Colon (tissue), 2 donors: ENCODE measurements around the gene RTN4.

Source experiments
- FAIRE-seq: peaks from 2 replicates; lab custom pipeline; 2012; peaks lifted over from hg19 to GRCh38; lab: Jason Lieb, UNC
- donor health status: control.
- donor health status: control.

RTN4 gene

DNA sequence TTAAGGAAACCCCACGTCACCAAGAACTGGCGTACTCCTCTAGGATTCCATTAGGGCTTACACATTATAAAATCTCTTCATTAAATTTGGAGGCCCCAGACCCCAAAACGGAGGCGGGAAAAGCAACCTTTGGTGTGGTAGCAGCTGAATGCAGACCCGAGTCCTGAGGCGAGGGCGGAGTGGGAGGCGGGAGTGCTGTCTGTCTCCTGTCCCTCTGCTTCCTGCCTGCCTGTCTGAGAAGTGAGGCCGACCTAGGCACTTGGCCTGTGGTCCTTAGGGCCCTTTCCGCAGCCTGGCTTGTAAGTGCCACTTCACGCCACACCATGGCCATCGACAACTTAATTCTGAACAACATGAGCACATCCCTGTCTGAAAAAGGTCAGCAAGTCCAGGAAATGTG, 102.1 kb downstream of the RTN4 start:
- no peak for FAIRE-seq

- no peak for FAIRE-seq
These were observed 102.6 kb downstream of the RTN4 start for GRCh38 chr2:54947646-54948045.

- FAIRE-seq = no peak
These were observed 103.1 kb downstream of the RTN4 start for GRCh38 chr2:54947136-54947535.

DNA sequence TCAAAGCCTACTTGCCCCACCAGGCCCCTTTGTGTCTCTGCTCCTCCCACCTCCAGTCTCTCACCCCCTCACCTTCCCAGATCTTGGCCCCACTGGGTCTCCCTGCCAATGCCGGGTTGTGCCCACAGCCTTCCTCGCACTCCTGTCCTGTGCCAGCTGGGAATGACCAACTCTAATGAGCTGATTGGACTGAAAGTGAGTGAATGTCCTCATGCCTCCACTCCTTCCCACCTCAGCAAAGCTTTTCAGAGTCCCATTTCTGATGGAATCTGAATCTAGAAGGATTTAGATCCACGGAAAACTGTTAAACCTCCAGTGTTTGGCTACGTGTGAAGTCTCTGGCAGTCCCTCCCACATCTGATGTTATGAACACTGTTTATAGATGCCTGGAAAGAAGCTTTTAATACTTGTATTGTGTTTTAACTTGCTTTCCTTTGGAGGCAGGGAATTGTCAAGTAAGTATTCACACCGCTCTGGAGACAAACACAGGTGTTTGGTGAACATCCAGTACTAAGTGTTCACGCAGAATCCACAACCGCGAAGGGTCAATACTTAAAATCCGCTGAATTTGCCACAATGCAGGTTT, 103.9 kb downstream of the RTN4 start:
- no peak for FAIRE-seq

GRCh38 chr2:54945391-54946219, 104.6 kb downstream of the RTN4 start:
- FAIRE-seq = no peak

DNA sequence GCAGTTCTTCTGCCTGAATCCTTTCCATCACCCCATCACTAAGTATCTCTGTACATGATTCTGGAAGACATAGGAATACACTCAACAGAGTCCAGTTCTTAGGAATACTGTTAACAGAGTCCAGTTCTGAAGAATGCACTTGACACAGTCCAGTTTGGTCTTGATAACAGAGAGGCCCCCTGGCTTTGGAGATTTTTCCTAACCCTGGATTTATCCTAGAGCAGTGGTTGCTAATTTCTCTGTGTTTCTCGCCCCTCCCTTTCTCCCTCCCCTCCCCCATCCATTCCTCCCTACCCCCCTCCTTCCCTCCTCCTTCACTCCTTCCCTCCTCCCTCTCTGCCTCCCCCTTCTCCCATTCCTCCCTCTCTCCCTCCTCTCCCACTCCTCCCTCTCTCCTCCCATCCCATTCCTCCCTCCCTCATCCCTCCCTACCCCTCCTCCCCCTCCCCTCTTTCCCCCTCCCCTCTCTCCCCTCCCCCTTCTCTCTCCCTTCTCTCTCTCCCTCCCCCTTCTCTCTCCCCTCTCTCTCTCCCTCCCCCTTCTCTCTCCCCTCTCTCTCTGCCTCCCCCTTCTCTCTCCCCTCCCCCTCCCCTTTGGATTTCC, 105.4 kb downstream of the RTN4 start:
- no peak for FAIRE-seq

- no peak for FAIRE-seq
These were observed 107.9 kb downstream of the RTN4 start for GRCh38 chr2:54942373-54942772.

DNA sequence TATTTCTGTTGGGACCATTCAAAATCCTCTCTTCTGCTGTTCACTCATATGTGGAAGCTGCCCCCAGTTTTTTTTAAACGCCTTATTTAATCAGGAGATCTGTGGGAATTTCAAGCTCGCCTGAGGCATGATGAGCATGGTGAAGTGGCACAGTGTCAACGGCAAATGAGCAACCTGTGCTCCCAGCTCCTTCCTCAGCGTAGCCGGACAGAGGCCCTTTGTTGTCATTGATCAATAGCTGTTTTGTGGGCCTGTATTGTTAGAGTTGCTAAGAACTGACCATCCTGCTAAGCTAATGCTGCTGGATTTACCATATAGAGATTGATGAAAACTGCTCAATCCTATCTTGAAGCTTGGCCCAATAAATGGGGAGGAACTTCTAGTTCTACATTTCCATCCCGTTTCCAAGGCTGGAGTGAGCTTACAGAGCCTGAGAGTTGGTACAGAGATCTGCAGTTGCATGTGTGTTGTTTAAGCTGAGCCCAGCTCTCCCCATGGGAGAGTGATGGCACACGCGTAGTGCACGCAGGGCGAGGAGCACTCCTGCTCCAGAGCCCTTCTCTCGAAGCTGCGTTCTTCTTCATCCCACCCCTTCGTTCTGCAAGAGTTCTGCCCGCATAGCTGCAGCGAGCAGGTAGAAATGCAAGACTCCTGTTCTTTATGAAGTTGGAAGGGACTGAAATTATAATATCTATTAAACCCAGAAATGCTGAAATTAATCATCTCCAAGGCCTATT, 108.8 kb downstream of the RTN4 start:
- no peak for FAIRE-seq

DNA sequence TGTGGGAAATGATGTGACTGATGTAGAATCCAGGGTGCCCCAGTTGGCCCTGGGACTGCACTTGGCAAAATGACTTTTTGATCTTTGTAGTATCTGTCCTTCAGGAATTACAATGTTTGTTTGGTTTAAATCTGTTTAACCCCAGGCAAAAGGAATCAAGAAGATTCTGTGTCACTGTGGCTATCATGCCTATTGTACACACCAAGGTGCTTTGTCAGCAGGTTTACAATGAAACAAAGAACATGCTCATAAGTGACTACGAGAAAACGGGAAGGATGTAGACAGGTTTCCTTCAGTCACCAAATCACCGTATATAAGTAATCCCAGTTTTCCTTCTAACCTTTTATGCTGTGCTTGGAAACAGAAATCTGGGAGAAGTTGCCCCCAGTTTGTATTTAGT, 109.5 kb downstream of the RTN4 start:
- FAIRE-seq = no peak

DNA sequence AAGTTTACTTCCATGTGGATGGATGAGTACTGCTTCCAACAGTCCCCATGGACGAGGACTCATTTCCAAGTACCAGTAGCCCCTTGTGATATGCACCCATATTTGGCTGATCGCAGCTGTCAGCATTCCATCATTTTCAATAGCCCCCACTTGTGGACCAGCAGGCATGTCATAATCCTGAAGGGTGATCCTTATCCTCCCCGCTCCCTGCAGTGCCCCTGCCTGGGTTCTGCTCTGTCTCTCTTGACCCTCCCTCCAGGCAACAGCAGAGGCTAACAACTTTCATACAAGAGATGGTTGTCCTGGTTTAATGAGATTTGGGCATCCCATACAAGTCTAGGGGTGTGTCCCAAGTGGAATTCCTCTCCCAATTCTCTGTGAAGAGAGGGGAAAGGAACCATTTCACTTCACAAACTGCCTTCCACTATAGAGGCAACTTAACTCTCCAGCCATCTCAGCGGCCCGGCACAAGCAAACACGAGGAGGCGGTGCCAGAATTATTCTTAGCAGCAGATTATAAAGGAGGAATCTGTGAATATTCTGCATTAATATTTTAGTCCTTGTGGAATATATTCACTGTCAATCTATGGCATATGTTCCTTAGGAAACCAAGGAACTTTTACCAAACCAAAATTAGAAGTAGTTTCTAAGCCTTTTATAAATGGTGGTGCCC, 110.7 kb downstream of the RTN4 start:
- no peak for FAIRE-seq

- no peak for FAIRE-seq
These were observed 113.5 kb downstream of the RTN4 start for GRCh38 chr2:54936766-54937165.

DNA sequence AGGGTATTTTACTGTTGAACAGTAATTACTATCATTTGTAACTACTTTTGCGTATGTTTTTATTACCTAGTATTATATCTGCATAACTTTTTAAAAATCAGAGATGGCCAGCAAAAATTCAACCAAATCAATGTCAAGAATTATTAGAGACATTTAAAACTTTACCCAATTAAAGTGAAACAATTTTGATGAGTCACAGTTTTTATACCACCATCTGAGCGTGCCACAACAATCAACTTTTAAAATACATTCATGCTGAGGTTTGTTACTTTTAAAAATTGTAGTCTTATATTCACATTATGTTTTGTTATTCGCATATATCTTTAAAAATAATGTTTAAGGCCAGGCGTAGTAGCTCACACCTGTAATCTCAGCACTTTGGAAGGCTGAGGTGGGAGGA, 114.9 kb downstream of the RTN4 start:
- no peak for FAIRE-seq

DNA sequence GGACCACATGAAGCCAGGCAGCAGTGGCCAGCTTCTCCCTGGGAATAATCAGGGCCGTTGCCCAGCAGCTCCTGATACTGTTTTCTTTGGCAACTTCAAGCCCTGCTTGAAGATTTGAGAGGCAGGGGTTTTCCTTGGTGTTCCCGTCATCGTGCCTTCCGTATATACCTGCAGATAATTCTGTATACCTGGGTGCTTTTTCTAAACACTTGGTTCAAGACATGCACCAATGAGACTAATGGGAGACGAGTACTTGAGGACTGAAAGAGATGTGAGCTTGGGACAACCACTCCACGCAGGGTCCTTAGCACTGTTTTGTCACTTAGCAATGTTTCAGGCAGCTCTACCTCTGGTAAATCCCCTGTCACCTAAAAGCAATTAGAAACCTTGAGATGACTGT, 118.8 kb downstream of the RTN4 start:
- no peak for FAIRE-seq

- no peak for FAIRE-seq
These were observed 121.5 kb downstream of the RTN4 start for GRCh38 chr2:54928719-54929118.

GRCh38 chr2:54927751-54928615, 122.3 kb downstream of the RTN4 start:
- FAIRE-seq = no peak

GRCh38 chr2:54927085-54927750, 123.0 kb downstream of the RTN4 start:
- FAIRE-seq = no peak

DNA sequence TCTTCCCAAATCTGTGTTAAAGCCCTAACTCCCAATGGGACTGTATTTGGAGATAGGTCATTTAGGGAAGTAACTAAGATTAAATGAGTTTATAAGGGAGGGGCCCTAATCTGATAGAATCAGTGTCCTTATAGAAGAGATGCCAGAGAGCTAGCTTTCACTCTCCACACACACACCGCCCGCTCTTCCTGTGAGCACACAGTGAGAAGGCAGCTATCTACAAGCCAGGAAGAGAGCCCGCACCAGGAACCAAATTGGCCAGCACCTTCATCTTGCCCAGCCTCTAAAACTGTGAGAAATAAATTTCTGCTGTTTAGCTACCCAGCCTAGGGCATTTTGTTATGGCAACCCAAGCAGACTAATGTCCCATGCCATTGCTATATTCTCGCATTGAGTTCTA, 125.2 kb downstream of the RTN4 start:
- FAIRE-seq = no peak

DNA sequence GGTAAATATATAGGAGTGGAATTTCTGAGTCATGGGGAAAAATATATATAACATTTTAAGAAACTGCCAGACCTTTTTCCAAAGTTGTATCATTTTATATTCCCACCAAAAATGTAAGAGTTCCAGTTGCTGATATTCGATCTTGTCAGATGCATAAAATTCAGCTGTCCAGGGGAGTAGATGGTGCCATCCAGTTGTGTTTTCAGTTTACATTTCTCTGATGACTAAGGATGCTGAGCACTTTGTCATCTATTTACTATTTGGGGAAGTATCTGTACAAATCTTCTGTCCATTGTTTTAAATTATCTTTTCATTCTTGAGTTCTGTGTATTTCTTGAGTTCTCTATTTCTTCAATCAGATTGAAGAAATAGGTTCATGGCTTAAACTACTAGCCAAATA, 126.1 kb downstream of the RTN4 start:
- no peak for FAIRE-seq
